Thyroid gland (tissue), 4 donors: ENCODE results near the gene NBPF12. TPM values are rescaled to one million over a fixed set of nuclear protein-coding genes. Genes with fewer than 3 reads are reported as not detected.
A peak's percentile ranks its signal among the peaks of the same experiment; 100 is the strongest.
"Not testable (repeated sequence)": the region's sequence is repeated elsewhere in the genome, so short reads cannot be mapped to it uniquely, and the experiment has no call there.

Experiments
- DNase-seq, 2 donors: peaks; one replicate each; pipeline ENCODE4 v3.0.0-alpha.2; 2019
- H3K27ac ChIP-seq, 3 donors: fragments of 200-600 bp; sonication (generic); 1 replicate in 2 of 3; 2 replicates in 1 of 3; pipeline ENCODE4 v1.5.1; 2016 to 2019; ENCODE audit warnings: mild to moderate bottlenecking in 1 of 3, moderate library complexity in 1 of 3
- H3K27me3 ChIP-seq: fragments of 200-600 bp; sonication (generic); one replicate; pipeline ENCODE4 v1.5.1; 2019
- H3K36me3 ChIP-seq, 2 donors: fragments of 200-600 bp; sonication (generic); one replicate each; pipeline ENCODE4 v1.5.1; 2016 to 2019
- H3K4me1 ChIP-seq, 2 donors: fragments of 200-600 bp; sonication (generic); one replicate each; pipeline ENCODE4 v1.5.1; 2017 to 2019
- H3K4me3 ChIP-seq, 3 donors: fragments of 200-600 bp; sonication (generic); replicated peaks in 1 of 3; 1 replicate in 2 of 3; 2 replicates in 1 of 3; pipeline ENCODE4 v1.5.1; 2016; ENCODE audit warnings: mild to moderate bottlenecking in 1 of 3
- H3K9me3 ChIP-seq: fragments of 200-600 bp; sonication (generic); one replicate; pipeline ENCODE4 v1.5.1; 2017
- POLR2A ChIP-seq, 2 donors: fragments of 450-650 bp; IDR thresholded peaks; one replicate each; pipeline ENCODE4 v1.6.1; 2017; ENCODE audit warnings: antibody characterized with exemption in 2 of 2, mild to moderate bottlenecking in 2 of 2, moderate library complexity in 1 of 2
- whole genome bisulfite sequencing, 2 donors: methylation state at CpG; one replicate each; pipeline ENCODE4 v1.1.5; 2017; 5-methylcytosine and 5-hydroxymethylcytosine counted together
- intact Hi-C: fragments of 100-400 bp; cut with DNase I; formaldehyde crosslinking; loops from one replicate; pipeline ENCODE4 v1.15.1; 2023
- total RNA-seq, 4 donors: library from RNA; depleted of rRNA; stranded (reverse); fragments of >200 nt; gene quantifications; one replicate each; pipeline ENCODE4 v1.2.3, GENCODE V29; 2016

Gene NBPF12
- 10 to 100 TPM; 15.9 to 23.5 (median 21.6) TPM for total RNA-seq

GRCh38 chr1:146938242-146938902 lies at the start of gene NBPF12:
Gene NBPF12 (plus strand): TSS chr1:146938324. CDS start chr1:146960144, 21,820 bp downstream.
- WGBS, 2 donors: 0% methylated on average over 31 to 33 of the region's 61 CpGs
- H3K36me3 ChIP-seq, H3K27me3 ChIP-seq, H3K4me1 ChIP-seq, H3K9me3 ChIP-seq, intact Hi-C loops: not testable (repeated sequence)
- Histone ChIP-seq H3K4me3 (peak within 1 kb of the TSS; percentile 17 to 93 (median 89)), H3K27ac (peak within 1 kb of the TSS; percentile 78 to 90 (median 84))
- TF ChIP-seq POLR2A (IDR thresholded peaks at IDR 0.05): peak in 1 of 2 donors; percentile 40
- peak; percentile 84 to 90 for DNase-seq

GRCh38 chr1:146891355-146891754 lies 46.8 kb upstream of the NBPF12 start:
- intact Hi-C loops, H3K27me3 ChIP-seq, H3K4me3 ChIP-seq, DNase-seq, H3K27ac ChIP-seq, H3K9me3 ChIP-seq, H3K36me3 ChIP-seq, H3K4me1 ChIP-seq: not testable (repeated sequence)
- WGBS, 2 donors: 74 to 75% methylated on average over 3 of the region's 4 CpGs

DNA sequence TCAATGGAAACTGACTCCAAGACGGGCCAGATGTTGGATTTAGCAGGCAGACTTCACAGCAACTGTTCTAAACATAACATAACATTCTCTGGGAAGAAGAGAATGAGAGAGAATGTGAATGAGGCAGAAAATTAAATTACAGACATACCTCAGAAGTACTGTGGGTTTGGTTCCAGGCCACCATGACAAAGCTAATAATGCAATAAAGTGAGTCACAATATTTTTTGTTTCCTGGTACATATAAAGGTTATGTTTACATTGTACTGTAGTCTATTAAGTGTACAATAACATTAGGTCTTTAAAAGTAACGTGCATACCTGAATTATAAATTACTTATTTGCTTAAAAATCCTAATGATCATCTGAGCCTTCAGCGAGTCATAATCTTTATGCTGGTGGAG lies 45.8 kb upstream of the NBPF12 start:
- H3K27ac ChIP-seq, H3K36me3 ChIP-seq, H3K4me1 ChIP-seq, H3K27me3 ChIP-seq, H3K9me3 ChIP-seq, DNase-seq, intact Hi-C loops, H3K4me3 ChIP-seq: not testable (repeated sequence)
- WGBS, 2 donors: 100% methylated on average over 1 to 2 of the region's 3 CpGs

DNA sequence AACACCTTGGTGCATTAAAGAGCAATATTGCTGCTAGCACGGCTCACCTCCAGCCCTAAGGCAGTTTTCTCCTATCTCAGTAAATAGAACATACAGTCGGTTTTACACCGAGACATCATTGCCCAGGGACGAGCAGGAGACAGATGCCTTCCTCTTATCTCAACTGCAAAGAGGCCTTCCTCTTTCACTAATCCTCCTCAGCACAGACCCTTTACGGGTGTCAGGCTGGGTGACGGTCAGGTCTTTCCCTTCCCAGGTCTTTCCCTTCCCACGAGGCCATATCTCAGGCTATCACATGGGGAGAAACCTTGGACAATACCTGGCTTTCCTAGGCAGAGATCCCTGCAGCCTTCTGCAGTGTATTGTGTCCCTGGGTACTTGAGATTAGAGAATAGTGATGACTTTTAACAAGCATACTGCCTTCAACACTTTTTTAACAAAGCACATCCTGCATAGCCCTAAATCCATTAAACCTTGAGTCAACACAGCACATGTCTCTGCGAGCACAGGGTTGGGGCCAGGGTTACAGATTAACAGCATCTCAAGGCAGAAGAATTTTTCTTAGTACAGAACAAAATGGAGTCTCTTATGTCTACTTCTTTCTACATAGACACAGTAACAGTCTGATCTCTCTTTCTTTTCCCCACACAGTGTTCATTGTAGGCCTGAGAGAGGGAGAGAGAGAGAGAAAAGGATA lies 30.4 kb upstream of the NBPF12 start:
- H3K4me1 ChIP-seq, intact Hi-C loops, H3K4me3 ChIP-seq, H3K36me3 ChIP-seq, H3K9me3 ChIP-seq, H3K27ac ChIP-seq, DNase-seq, H3K27me3 ChIP-seq: not testable (repeated sequence)
- WGBS, 2 donors: 56 to 73% methylated on average over 2 to 4 of the region's 8 CpGs

DNA sequence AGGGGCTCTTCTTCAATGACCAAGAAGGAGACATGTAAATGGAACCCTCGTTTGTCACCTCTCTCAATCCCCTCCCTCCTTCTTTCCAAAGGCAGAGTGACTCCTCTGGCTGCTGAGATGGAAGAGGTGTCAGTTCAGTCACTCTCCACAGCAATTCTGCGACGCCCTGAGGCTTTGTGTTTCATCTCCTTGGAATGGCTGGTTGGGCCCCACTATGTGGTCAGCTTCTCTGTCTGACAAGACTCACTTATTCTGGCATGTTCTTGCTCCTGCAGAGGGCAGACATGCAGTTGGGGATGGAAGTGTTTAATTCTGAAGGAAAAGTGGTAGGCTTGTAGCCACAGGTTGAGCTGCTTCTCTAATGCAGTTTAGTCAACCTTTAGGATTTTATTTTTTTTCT lies 25.1 kb upstream of the NBPF12 start:
- H3K27me3 ChIP-seq, H3K4me3 ChIP-seq, intact Hi-C loops, H3K4me1 ChIP-seq, H3K27ac ChIP-seq, H3K9me3 ChIP-seq, DNase-seq, H3K36me3 ChIP-seq: not testable (repeated sequence)
- 67 to 69% methylated on average over 3 of the region's 3 CpGs for WGBS, 2 donors

GRCh38 chr1:146920811-146921210 lies 17.3 kb upstream of the NBPF12 start:
- H3K27me3 ChIP-seq, H3K4me3 ChIP-seq, DNase-seq, intact Hi-C loops, H3K9me3 ChIP-seq, H3K27ac ChIP-seq, H3K4me1 ChIP-seq, H3K36me3 ChIP-seq: not testable (repeated sequence)

DNA sequence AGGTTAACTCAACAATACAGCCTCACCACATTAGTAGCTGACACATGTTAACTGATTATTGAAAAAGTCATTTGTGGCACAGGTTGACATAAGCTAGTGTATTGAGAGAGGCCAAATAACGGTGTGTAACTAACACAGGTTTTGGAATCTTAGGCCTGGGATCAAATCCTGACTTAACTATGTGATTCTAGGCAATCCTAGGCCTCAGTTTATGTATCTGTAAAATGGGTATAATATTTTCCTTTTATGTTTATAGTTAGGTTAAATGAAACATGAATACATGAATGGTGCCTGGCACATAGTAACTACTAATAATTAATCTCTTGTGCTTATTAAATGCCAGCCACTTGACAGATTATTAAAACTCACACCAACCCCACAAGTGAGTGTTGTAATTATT lies 15.5 kb upstream of the NBPF12 start:
- H3K27ac ChIP-seq, H3K4me3 ChIP-seq, DNase-seq, H3K27me3 ChIP-seq, H3K36me3 ChIP-seq, intact Hi-C loops, H3K4me1 ChIP-seq, H3K9me3 ChIP-seq: not testable (repeated sequence)
- 78 to 79% methylated on average over 1 of the region's 1 CpG for WGBS, 2 donors

GRCh38 chr1:146924106-146924505 lies 14.0 kb upstream of the NBPF12 start:
- H3K4me3 ChIP-seq, H3K36me3 ChIP-seq, H3K9me3 ChIP-seq, H3K27me3 ChIP-seq, H3K4me1 ChIP-seq, intact Hi-C loops, H3K27ac ChIP-seq, DNase-seq: not testable (repeated sequence)
- WGBS, 2 donors: 53 to 60% methylated on average over 2 of the region's 2 CpGs

GRCh38 chr1:146926413-146926812 lies 11.7 kb upstream of the NBPF12 start:
- H3K4me1 ChIP-seq, H3K27me3 ChIP-seq, H3K4me3 ChIP-seq, H3K36me3 ChIP-seq, intact Hi-C loops, H3K9me3 ChIP-seq, DNase-seq, H3K27ac ChIP-seq: not testable (repeated sequence)
- no CpG with 5 or more reads among the region's 2 CpGs for WGBS, 2 donors

GRCh38 chr1:146930225-146930624 lies 7.9 kb upstream of the NBPF12 start:
- intact Hi-C loops: not testable (repeated sequence)
- WGBS, 2 donors: 100% methylated on average over 1 of the region's 1 CpG

GRCh38 chr1:146934390-146935223 lies 3.5 kb upstream of the NBPF12 start:
- 48 to 53% methylated on average over 6 of the region's 8 CpGs for WGBS, 2 donors
- intact Hi-C loops, DNase-seq: not testable (repeated sequence)

More at GRCh38 chr1:146930225-146930624, 7.9 kb upstream of the NBPF12 start:
- not testable (repeated sequence) for H3K36me3 ChIP-seq, H3K27ac ChIP-seq, H3K27me3 ChIP-seq, DNase-seq, H3K4me3 ChIP-seq, H3K9me3 ChIP-seq, H3K4me1 ChIP-seq

GRCh38 chr1:146937462-146937861 lies 662 bp upstream of the NBPF12 start:
- intact Hi-C loops, H3K36me3 ChIP-seq, H3K4me1 ChIP-seq, H3K4me3 ChIP-seq, H3K27me3 ChIP-seq, DNase-seq, H3K27ac ChIP-seq, H3K9me3 ChIP-seq: not testable (repeated sequence)
- 89% methylated on average over 3 of the region's 3 CpGs; no CpG with 5 or more reads in 1 of the 2 donors for WGBS, 2 donors

More at GRCh38 chr1:146934390-146935223, 3.5 kb upstream of the NBPF12 start:
- H3K36me3 ChIP-seq, H3K4me1 ChIP-seq, H3K27ac ChIP-seq, H3K27me3 ChIP-seq, H3K9me3 ChIP-seq, H3K4me3 ChIP-seq: not testable (repeated sequence)
